NCI-H1417 (cell line): ENCODE measurements around the gene SEPTIN6.

ENCODE experiments used
- DNase-seq, 3 experiments: peaks; one replicate each; lab custom pipeline; 2025; lab: John Stamatoyannopoulos, UW

Gene SEPTIN6

DNA sequence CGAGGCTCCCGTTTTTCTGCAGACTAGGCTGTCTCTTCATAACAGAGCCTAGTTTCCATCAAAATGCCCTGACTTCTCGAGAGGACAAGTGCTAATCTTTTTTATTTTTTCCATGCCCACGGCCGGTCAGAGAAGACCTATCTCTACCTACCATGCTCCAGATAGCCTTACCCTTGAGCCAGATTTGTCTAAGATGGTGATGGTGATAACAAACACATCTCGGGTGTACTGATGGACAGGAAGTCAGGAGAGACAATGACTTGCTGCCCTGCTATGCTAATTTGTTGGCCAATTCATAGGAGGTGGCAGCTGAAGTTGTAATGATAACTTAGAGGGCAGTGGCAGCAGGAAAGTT lies 44.6 kb downstream of the SEPTIN6 start:
- no peak for DNase-seq

DNA sequence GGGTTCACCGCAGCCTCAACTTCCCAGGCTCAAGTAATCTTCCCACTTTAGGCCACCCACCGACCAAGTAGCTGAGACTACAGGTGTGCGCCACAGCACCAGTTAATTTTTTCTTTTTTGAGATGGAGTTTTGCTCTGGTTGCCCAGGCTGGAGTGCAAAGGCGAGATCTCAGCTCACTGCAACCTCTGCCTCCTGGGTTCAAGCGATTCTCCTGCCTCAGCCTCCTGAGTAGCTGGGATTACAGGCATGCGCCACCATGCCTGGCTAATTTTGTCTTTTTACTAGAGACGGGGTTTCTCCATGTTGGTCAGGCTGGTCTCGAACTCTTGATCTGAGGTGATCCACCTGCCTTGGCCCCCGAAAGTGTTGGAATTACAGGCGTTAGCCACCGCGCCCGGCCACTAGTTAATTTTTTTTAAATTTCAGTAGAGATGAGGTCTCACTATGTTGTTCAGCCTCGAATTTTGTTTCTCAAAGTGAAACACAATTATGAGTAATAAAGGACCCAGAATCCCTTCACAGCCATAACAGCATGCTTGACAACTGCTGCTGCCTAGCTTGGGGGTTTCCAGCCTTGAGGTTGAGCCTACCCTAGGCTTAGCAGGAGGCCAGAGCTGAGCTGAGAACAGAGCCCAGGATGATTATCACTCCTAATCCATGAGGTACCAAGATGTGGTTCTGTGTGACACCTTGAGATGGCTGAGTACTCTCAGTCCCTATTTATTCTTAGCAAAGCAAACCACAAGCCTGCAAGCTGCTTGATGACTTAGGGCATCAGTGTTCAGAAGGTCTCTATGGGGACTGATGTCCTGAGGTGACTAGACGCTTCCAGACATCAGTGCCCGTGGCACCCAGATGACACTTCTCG lies 45.2 kb downstream of the SEPTIN6 start:
- DNase-seq = no peak

DNA sequence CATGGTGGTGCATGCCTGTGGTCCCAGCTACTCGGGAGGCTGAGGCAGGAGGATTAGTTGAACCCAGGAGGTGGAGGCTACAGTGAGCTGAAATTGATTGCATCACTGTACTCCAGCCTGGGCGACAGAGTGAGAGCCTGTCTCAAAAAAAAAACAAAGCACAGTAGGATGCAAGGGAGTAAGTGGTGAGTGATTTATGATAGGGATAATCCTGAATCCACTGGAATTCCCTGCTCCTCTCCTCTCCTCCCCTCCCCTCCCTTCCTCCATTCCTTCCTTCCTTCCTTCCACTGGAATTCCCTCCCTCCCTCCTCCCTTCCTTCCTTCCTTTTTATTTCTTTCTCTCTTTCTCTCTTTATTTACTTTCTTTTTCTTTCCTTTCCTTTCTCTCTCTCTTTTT lies 45.9 kb downstream of the SEPTIN6 start:
- DNase-seq = no peak

DNA sequence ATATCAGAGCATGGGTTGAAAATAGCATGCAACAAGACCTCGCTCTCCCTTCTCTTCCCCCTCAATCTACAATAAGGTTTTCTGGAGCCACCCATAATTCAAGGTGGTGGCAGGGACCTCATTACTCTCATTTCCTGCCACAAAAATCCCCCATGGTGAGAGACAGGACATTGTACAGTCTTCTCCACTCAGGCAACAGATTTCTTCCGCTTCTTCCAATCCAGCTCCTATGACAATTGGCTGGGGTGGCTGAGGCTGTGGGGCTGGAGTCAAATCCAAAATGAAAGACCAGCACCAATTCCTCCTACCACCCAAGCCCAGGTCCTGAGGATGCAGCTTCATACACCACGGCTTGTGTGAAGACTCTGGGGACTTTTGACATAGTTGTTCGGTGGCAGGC lies 46.5 kb downstream of the SEPTIN6 start:
- no peak for DNase-seq

DNA sequence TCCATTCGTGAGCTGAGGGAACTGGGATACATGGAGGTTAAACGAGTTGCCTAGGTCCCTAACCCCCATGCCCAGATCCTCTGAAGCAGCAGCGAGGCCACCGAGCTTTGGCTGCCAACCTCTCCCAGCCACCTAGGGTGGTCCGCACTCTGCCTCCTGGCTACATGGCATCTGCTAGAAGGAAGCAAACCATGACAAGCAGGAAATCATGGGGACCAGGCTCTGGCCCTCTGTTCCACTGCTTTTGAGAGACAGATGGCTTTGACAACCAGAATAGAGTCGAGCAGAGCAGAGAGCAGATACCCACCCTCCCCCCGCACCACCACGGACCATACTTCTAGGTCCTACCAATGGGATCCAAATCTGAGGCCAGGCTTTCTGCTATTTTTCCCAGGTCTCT lies 49.3 kb downstream of the SEPTIN6 start:
- no peak for DNase-seq
